Gastroesophageal sphincter (tissue), 4 donors: Measurements from ENCODE around the gene ZNF333. TPM values are rescaled to one million over a fixed set of nuclear protein-coding genes. Genes with fewer than 3 reads are reported as not detected.

Experiments used
- ATAC-seq: fragments of 150-250 bp; one replicate; pipeline ENCODE4 v1.9.1; 2016; ENCODE audit warnings: mild to moderate bottlenecking, moderate library complexity
- H3K27ac ChIP-seq, 4 donors: fragments of 200-600 bp; sonication (generic) in 3 of 4; 1 replicate in 3 of 4; 2 replicates in 1 of 4; pipeline ENCODE4 v1.5.1; 2016 to 2019
- H3K27me3 ChIP-seq: fragments of 200-600 bp; sonication (generic); one replicate; pipeline ENCODE4 v1.5.1; 2019
- H3K36me3 ChIP-seq, 2 donors: fragments of 200-600 bp; sonication (generic); one replicate each; pipeline ENCODE4 v1.5.1; 2019; ENCODE audit warnings: control low read depth in 1 of 2
- H3K4me1 ChIP-seq, 3 donors: fragments of 200-600 bp; sonication (generic); 1 replicate in 2 of 3; 2 replicates in 1 of 3; pipeline ENCODE4 v1.5.1; 2016 to 2019; ENCODE audit warnings: control low read depth in 2 of 3
- H3K4me3 ChIP-seq, 2 donors: fragments of 200-600 bp; sonication (generic); one replicate each; pipeline ENCODE4 v1.5.1; 2019; ENCODE audit warnings: mild to moderate bottlenecking in 1 of 2, moderate library complexity in 1 of 2
- H3K9me3 ChIP-seq, 3 donors: fragments of 200-600 bp; sonication (generic); one replicate each; pipeline ENCODE4 v1.5.1; 2017 to 2019; ENCODE audit warnings: control low read depth in 2 of 3
- EP300 ChIP-seq: sonication (generic); formaldehyde crosslinking; IDR thresholded peaks from one replicate; pipeline ENCODE4 v1.6.1; 2017; ENCODE audit warnings: antibody characterized with exemption, mild to moderate bottlenecking
- POLR2A ChIP-seq, 2 donors: fragments of 450-650 bp; IDR thresholded peaks; one replicate each; pipeline ENCODE4 v1.6.1; 2017; ENCODE audit warnings: antibody characterized with exemption in 2 of 2, mild to moderate bottlenecking in 2 of 2, moderate library complexity in 1 of 2
- POLR2AphosphoS5 ChIP-seq: sonication (generic); formaldehyde crosslinking; IDR thresholded peaks from one replicate; pipeline ENCODE4 v1.6.1; 2017; ENCODE audit warnings: antibody characterized with exemption
- WGBS, 2 donors: methylation state at CpG; one replicate each; pipeline ENCODE4 v1.1.5; 2018; ENCODE audit warnings: low coverage in 1 of 2; 5-methylcytosine and 5-hydroxymethylcytosine counted together
- total RNA-seq, 4 donors: library from RNA; depleted of rRNA; stranded (reverse); fragments of >200 nt; gene quantifications; one replicate each; pipeline ENCODE4 v1.1.0, GENCODE V29; 2016
- TF ChIP-seq, protein P1 (sequence below), 4 experiments: fragments of 200-600 bp in 2 of 4; fragments of 450-650 bp in 2 of 4; sonication (generic) in 1 of 4; IDR thresholded peaks; one replicate each; pipeline ENCODE4 v1.5.1; 2017 to 2019; ENCODE audit warnings: antibody characterized with exemption in 4 of 4, mild to moderate bottlenecking in 2 of 4, moderate library complexity in 2 of 4

ZNF333 gene
- total RNA-seq, 4 donors from 2014 or later, result 22.6 to 35.6 (median 28.1) TPM

DNA sequence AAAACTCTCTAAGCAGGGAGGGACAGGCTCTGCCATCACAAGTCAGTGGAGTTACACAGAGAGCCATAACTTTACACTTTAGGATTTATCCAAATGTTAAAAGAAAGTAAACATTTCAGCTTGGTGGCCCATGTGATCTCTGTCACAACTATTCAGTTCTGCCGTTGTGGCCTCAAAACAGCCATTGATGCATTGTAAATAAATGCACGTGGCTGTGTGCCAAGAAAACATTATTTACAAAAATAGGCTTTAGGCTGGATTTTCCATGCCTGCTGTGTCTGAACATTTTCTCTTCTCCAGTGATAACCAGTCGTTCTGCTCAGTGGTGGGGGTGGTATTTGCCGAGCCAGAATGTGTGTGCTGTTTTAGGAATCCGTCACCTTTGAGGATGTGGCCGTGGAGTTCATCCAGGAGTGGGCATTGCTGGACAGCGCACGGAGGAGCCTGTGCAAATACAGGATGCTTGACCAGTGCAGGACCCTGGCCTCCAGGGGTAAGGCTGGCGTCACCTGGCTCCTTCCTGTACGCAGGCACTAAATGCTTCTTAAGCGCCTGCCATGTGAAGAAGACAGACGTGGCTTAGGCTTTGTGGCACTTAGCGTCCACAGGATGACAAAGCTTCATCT lies 4.9 kb downstream of the ZNF333 start:
- Histone ChIP-seq H3K36me3 (peaks cover 0 to 69% of the 10 kb centered on the region in 2 donors), H3K27ac (no peak overlapping the region), H3K27me3 (no peaks in the 10 kb centered on the region), H3K9me3 (no peaks in the 10 kb centered on the region), H3K4me1 (peaks cover 0 to 18% (median 3%) of the 10 kb centered on the region in 3 donors), H3K4me3 (no peak overlapping the region)
- no peak for ATAC-seq
- 46 to 77% methylated on average over 2 to 6 of the region's 13 CpGs for WGBS, 2 donors
- TF ChIP-seq EP300 (no peak), POLR2AphosphoS5 (no peak), POLR2A (IDR thresholded peaks at IDR 0.05) (no peak)
- TF ChIP-seq, protein P1, sequence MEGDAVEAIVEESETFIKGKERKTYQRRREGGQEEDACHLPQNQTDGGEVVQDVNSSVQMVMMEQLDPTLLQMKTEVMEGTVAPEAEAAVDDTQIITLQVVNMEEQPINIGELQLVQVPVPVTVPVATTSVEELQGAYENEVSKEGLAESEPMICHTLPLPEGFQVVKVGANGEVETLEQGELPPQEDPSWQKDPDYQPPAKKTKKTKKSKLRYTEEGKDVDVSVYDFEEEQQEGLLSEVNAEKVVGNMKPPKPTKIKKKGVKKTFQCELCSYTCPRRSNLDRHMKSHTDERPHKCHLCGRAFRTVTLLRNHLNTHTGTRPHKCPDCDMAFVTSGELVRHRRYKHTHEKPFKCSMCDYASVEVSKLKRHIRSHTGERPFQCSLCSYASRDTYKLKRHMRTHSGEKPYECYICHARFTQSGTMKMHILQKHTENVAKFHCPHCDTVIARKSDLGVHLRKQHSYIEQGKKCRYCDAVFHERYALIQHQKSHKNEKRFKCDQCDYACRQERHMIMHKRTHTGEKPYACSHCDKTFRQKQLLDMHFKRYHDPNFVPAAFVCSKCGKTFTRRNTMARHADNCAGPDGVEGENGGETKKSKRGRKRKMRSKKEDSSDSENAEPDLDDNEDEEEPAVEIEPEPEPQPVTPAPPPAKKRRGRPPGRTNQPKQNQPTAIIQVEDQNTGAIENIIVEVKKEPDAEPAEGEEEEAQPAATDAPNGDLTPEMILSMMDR (IDR thresholded peaks at IDR 0.05), result no peak

DNA sequence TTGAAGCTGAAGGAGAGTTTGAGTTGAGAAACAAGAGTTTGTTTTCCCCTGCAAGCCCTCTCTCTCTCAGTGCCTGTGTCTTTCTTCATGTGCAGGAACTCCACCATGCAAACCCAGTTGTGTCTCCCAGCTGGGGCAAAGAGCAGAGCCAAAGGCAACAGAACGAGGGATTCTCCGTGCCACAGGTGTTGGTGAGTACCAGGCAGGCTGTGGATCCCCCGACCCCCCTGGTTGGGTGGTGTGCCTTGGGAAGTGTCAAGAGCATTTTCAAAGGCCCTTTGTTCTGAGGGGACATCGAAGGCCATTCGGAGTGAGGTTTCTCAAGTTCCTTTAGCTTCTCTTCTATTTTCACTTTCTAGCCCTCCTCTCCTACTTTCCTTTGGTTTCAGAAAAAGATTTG lies 5.6 kb downstream of the ZNF333 start:
- no peak for ATAC-seq
- Histone ChIP-seq H3K9me3 (no peaks in the 10 kb centered on the region), H3K4me1 (peaks cover 0 to 15% (median 3%) of the 10 kb centered on the region in 3 donors), H3K27ac (no peak overlapping the region), H3K27me3 (no peaks in the 10 kb centered on the region), H3K36me3 (peaks cover 0 to 76% of the 10 kb centered on the region in 2 donors), H3K4me3 (no peak overlapping the region)
- WGBS, 2 donors, result 84 to 88% methylated on average over 2 to 4 of the region's 5 CpGs
- TF ChIP-seq POLR2AphosphoS5, result no peak
- no peak for TF ChIP-seq POLR2A (IDR thresholded peaks at IDR 0.05)
- no peak for TF ChIP-seq EP300
- TF ChIP-seq, protein P1 (IDR thresholded peaks at IDR 0.05), result no peak

DNA sequence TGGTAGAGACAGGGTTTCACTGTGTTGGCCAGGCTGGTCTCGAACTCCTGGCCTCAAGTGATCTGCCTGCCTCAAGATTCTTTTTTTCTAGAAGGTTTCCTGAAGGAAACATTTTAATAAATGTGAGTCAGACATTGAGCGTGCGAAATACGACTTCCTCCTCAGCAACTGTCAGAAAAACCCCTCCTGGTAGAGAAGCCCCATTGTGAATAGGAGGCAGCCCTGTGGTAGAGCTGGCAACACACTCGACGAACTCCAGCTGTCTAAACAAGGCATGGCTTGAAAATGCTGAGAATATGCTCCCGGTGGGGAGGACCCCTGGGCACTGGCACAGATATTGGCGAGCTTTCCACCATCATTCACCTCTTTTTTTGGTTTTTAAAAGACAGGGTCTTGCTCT lies 9.8 kb downstream of the ZNF333 start:
- Histone ChIP-seq H3K36me3 (peaks cover 0 to 100% of the 10 kb centered on the region in 2 donors), H3K9me3 (no peaks in the 10 kb centered on the region), H3K4me1 (no peaks in the 10 kb centered on the region), H3K27me3 (no peaks in the 10 kb centered on the region), H3K4me3 (no peak overlapping the region), H3K27ac (no peak overlapping the region)
- ATAC-seq, result no peak
- 77 to 93% methylated on average over 6 to 7 of the region's 8 CpGs for WGBS, 2 donors
- TF ChIP-seq, protein P1 (IDR thresholded peaks at IDR 0.05), result no peak
- TF ChIP-seq POLR2AphosphoS5 (no peak), POLR2A (IDR thresholded peaks at IDR 0.05) (no peak), EP300 (no peak)

DNA sequence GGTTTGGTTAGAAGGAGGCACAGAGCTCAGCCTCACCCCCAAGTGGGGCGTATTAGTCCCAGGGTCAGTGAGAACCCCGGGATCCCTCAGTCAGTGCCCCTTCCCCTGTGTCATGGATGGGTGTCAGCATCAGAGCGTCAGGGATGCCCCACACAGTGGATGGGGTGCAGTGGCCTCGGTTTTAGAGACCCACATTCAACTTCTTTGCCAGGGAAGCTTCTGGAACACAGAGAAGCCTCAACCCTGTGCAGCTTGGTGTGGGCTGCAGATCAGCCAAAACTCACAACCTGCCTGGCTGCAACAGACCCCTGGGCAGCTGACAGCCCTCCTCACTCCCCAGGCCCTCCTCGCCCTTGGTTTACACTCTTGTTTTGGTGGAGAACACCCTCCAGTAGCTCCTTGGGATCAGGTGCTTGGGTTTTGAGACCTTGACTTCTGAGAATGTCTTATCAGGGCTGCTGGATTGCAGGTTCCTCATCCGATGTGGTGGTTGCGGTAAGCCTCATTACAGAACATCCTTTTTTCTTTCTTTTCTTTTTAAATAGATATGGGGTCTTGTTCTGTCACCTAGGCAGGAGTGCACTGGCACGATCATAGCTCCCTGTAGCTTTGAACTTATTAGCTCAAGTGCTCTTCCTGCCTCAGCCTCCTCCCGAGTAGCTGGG lies 11.0 kb downstream of the ZNF333 start:
- WGBS, 2 donors, result 92 to 100% methylated on average over 4 to 5 of the region's 9 CpGs
- no peak for ATAC-seq
- H3K36me3 ChIP-seq, result peaks cover 0 to 100% of the 10 kb centered on the region in 2 donors

More for the DNA sequence above, 11.0 kb downstream of the ZNF333 start:
- Histone ChIP-seq H3K9me3 (no peaks in the 10 kb centered on the region), H3K27ac (no peak overlapping the region), H3K4me1 (no peaks in the 10 kb centered on the region), H3K4me3 (no peak overlapping the region), H3K27me3 (no peaks in the 10 kb centered on the region)
- TF ChIP-seq POLR2AphosphoS5 (no peak), POLR2A (IDR thresholded peaks at IDR 0.05) (no peak), EP300 (no peak)
- TF ChIP-seq, protein P1 (IDR thresholded peaks at IDR 0.05), result no peak
